ENCODE data around the gene SKAP1.

GRCh38 chr17:48139944-48140343, 290.1 kb downstream of the SKAP1 start:
- TF ChIP-seq POLR2A (IDR thresholded peaks at IDR 0.05) (no peak), CTCF (IDR thresholded peaks at IDR 0.05) (no peak)
